Vagina (tissue), 2 donors: ENCODE data around the gene ABR. TPM values are rescaled to one million over a fixed set of nuclear protein-coding genes. Genes with fewer than 3 reads are reported as not detected.
"Not testable (repeated sequence)": the region's sequence is repeated elsewhere in the genome, so short reads cannot be mapped to it uniquely, and the experiment has no call there.

Source experiments
- DNase-seq, 2 donors: peaks; one replicate each; pipeline ENCODE4 v3.0.0-alpha.2; 2017; ENCODE audit errors: extremely low spot score in 2 of 2
- H3K27ac ChIP-seq: fragments of 200-600 bp; sonication (generic); one replicate; pipeline ENCODE4 v1.5.1; 2019
- H3K27me3 ChIP-seq: fragments of 200-600 bp; sonication (generic); one replicate; pipeline ENCODE4 v1.5.1; 2019
- H3K36me3 ChIP-seq, 2 donors: fragments of 200-600 bp; sonication (generic); one replicate each; pipeline ENCODE4 v1.5.1; 2017 to 2019
- H3K4me1 ChIP-seq: fragments of 200-600 bp; sonication (generic); one replicate; pipeline ENCODE4 v1.5.1; 2019
- H3K4me3 ChIP-seq, 2 donors: fragments of 200-600 bp; sonication (generic); 1 replicate in 1 of 2; 2 replicates in 1 of 2; pipeline ENCODE4 v1.5.1; 2016 to 2019
- H3K9me3 ChIP-seq: fragments of 200-600 bp; sonication (generic); one replicate; pipeline ENCODE4 v1.5.1; 2019
- POLR2A ChIP-seq, 2 donors: fragments of 450-650 bp; IDR thresholded peaks; one replicate each; pipeline ENCODE4 v1.6.1; 2017; ENCODE audit warnings: antibody characterized with exemption in 2 of 2, mild to moderate bottlenecking in 2 of 2, moderate library complexity in 2 of 2
- POLR2AphosphoS5 ChIP-seq, 2 donors: sonication (generic); formaldehyde crosslinking; IDR thresholded peaks; one replicate each; pipeline ENCODE4 v1.9.0; 2017; ENCODE audit warnings: antibody characterized with exemption in 2 of 2, mild to moderate bottlenecking in 2 of 2, low read depth in 1 of 2; ENCODE audit not compliant: insufficient read depth in 1 of 2
- intact Hi-C: fragments of 100-400 bp; cut with DNase I; formaldehyde crosslinking; loops from one replicate; pipeline ENCODE4 v1.15.1; 2023
- total RNA-seq: library from RNA; depleted of rRNA; stranded (reverse); fragments of >200 nt; gene quantifications from one replicate; pipeline ENCODE4 v1.2.3, GENCODE V29; 2016
- TF ChIP-seq, protein P1 (sequence below), 3 experiments: fragments of 450-650 bp in 2 of 3; fragments of 200-600 bp in 1 of 3; sonication (generic) in 1 of 3; IDR thresholded peaks; one replicate each; pipeline ENCODE4 v1.5.1; 2017 to 2019; ENCODE audit warnings: antibody characterized with exemption in 3 of 3, mild to moderate bottlenecking in 2 of 3, moderate library complexity in 2 of 3

ABR gene
- total RNA-seq, 1 donor from 2014 or later: 90.8 TPM

DNA sequence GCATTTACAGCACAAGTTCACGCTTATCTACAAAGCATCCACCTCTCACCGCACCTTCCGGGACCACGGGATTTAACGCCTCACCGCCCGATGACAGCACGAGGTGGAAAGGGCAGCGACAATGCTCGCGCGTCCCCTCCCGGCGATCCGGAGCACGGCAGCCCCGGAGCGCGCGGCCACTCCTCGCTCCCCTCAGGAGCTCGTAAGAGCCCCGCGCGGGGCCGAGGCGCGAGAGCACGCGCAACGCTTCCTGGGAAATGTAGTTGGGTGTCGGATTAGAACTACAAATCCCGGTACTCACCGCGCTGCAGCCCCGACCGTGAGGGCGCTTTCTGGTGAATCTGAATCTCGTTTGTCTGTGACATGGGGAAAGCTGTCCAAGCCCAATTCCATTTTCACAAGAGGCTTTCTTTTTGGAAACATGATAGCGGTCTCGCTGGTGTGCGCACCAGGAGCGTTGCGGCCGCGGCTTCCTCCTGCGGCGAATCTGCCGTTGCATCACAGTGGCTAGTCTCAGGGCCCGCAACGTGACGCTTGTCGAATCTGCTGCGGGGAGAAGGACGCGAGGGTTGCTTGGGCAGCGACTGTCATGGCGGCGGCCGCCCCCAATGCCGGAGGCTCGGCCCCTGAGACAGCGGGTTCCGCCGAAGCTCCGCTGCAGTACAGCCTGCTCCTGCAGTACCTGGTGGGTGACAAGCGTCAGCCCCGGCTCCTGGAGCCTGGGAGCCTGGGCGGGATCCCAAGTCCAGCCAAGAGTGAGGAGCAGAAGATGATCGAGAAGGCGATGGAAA lies 183.0 kb downstream of the ABR start, which contains the start of gene TIMM22:
Gene TIMM22 (plus strand): TSS at position 576 of the 791 bp plus-strand sequence. CDS start 14 bp downstream, at position 590.
- Histone ChIP-seq H3K27ac (peak within 1 kb of the TSS; percentile 88), H3K4me1 (peaks cover 39% of the 10 kb centered on the region), H3K36me3 (peaks cover 0 to 19% of the 10 kb centered on the region in 2 donors), H3K27me3 (no peaks in the 10 kb centered on the region), H3K9me3 (no peaks in the 10 kb centered on the region), H3K4me3 (peak within 1 kb of the TSS; percentile 58 to 88)
- TF ChIP-seq POLR2A (IDR thresholded peaks at IDR 0.05) (peak in 1 of 2 donors; percentile 57), POLR2AphosphoS5 (IDR thresholded peaks at IDR 0.05; ENCODE audit: insufficient read depth in 1 of 2, low read depth in 1 of 2) (peak; percentile 92 to 96)
- TF ChIP-seq, protein P1, sequence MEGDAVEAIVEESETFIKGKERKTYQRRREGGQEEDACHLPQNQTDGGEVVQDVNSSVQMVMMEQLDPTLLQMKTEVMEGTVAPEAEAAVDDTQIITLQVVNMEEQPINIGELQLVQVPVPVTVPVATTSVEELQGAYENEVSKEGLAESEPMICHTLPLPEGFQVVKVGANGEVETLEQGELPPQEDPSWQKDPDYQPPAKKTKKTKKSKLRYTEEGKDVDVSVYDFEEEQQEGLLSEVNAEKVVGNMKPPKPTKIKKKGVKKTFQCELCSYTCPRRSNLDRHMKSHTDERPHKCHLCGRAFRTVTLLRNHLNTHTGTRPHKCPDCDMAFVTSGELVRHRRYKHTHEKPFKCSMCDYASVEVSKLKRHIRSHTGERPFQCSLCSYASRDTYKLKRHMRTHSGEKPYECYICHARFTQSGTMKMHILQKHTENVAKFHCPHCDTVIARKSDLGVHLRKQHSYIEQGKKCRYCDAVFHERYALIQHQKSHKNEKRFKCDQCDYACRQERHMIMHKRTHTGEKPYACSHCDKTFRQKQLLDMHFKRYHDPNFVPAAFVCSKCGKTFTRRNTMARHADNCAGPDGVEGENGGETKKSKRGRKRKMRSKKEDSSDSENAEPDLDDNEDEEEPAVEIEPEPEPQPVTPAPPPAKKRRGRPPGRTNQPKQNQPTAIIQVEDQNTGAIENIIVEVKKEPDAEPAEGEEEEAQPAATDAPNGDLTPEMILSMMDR (IDR thresholded peaks at IDR 0.05): peak; percentile 75 to 95 (median 87)
- no peak for DNase-seq
- intact Hi-C loops: no loop called here

DNA sequence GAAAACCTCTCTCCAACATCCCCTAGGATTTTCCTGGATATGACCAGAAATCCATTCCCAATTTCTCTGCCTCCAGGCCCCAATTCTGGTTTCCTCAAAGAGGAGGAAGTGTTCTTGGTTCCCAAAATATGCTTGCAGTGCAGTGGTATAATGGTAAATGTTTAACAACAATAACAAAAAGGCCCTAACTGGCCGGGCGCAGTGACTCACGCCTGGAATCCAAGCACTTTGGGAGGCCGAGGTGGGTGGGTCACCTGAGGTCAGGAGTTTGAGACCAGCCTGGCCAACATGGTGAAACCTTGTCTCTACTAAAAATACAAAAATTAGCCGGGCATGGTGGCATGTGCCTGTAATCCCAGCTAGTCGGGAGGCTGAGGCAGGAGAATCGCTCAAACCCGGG lies 184.5 kb downstream of the ABR start:
- H3K9me3 ChIP-seq, H3K27me3 ChIP-seq, H3K27ac ChIP-seq, intact Hi-C loops, H3K4me3 ChIP-seq, DNase-seq: not testable (repeated sequence)
- Histone ChIP-seq H3K36me3 (peaks cover 0 to 10% of the 10 kb centered on the region in 2 donors), H3K4me1 (peaks cover 24% of the 10 kb centered on the region)

DNA sequence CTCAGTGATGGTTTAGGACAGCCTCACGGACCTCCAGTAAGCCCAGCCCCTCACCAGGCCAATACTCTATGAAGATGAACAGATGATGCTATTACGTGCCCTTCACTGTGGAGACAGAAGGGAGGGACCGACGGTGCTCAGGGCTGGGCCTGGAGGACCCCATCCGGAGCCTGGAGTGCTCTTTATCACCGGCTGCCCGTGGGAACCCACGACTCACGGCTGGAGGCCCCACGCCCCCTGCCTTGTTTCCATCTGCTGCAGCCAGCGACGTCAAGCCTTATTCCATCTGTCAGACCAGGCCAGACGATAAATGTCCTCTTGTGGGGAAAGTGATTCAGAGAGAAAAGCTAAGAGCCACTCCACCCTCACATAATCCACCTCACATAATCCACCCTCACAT lies 186.8 kb downstream of the ABR start:
- no peak overlapping the region for H3K4me3 ChIP-seq
- no peaks in the 10 kb centered on the region for H3K27me3 ChIP-seq
- TF ChIP-seq, protein P1 (IDR thresholded peaks at IDR 0.05): no peak
- TF ChIP-seq POLR2AphosphoS5 (IDR thresholded peaks at IDR 0.05; ENCODE audit: insufficient read depth in 1 of 2, low read depth in 1 of 2) (no peak), POLR2A (IDR thresholded peaks at IDR 0.05) (no peak)
- peaks cover 10% of the 10 kb centered on the region for H3K4me1 ChIP-seq
- DNase-seq: no peak
- H3K9me3 ChIP-seq: no peaks in the 10 kb centered on the region
- intact Hi-C loops: no loop called here
- H3K36me3 ChIP-seq: no peaks in the 10 kb centered on the region
- H3K27ac ChIP-seq: no peak overlapping the region

DNA sequence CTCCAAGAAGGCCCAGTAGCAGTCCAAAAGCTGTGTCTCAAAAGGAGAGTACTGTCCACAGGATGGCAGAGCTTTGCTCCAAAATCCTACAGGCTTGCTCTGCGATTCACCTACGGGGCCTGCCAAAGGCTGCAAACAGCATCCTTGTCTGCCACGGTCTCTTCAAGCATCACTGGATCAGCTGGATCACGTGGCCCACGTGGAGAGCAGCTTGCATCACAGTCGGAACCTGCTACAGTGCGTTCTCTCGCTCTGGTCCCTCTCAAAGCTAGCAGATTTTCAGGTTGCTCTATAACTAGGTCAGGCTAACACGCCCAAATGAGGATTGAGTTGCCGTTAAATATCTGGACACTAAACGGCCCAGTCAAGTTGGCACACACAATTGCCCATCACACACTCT lies 191.2 kb downstream of the ABR start:
- Histone ChIP-seq H3K4me3 (no peak overlapping the region), H3K27me3 (no peaks in the 10 kb centered on the region), H3K4me1 (no peaks in the 10 kb centered on the region), H3K36me3 (no peaks in the 10 kb centered on the region), H3K27ac (no peak overlapping the region), H3K9me3 (no peaks in the 10 kb centered on the region)
- TF ChIP-seq, protein P1 (IDR thresholded peaks at IDR 0.05): no peak
- TF ChIP-seq POLR2AphosphoS5 (IDR thresholded peaks at IDR 0.05; ENCODE audit: insufficient read depth in 1 of 2, low read depth in 1 of 2) (no peak), POLR2A (IDR thresholded peaks at IDR 0.05) (no peak)
- intact Hi-C loops: no loop called here
- no peak for DNase-seq

DNA sequence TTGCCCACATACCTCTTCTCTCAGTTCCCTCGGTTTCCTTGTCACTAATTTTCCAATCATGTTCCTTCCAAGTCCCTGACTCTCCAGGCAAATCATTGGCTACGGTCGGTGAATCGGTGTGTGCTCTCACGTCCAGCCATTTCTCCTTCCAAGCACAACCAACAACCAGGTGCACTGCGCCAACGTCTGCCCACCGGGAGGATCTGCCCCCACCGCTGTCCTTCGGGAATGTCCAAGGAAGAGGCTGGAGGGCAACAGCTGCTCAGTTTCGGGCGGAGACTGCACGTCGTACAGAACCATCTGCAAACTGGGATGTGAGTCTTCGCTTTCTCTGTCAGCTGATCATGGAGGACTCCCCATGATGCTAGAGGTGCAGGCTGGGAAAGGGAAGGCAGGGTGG lies 191.8 kb downstream of the ABR start:
- Histone ChIP-seq H3K4me1 (no peaks in the 10 kb centered on the region), H3K9me3 (no peaks in the 10 kb centered on the region), H3K4me3 (no peak overlapping the region), H3K27ac (no peak overlapping the region), H3K36me3 (no peaks in the 10 kb centered on the region), H3K27me3 (no peaks in the 10 kb centered on the region)
- intact Hi-C loops: no loop called here
- no peak for DNase-seq
- TF ChIP-seq, protein P1 (IDR thresholded peaks at IDR 0.05): no peak
- no peak for TF ChIP-seq POLR2A (IDR thresholded peaks at IDR 0.05)
- TF ChIP-seq POLR2AphosphoS5 (IDR thresholded peaks at IDR 0.05; ENCODE audit: insufficient read depth in 1 of 2, low read depth in 1 of 2): no peak
